Body of pancreas (tissue), 4 donors: ENCODE data around the gene NUDT3.
"Not testable (repeated sequence)": the region's sequence is repeated elsewhere in the genome, so short reads cannot be mapped to it uniquely, and the experiment has no call there.

ENCODE experiments used
- CTCF ChIP-seq, 7 experiments: fragments of 450-650 bp in 4 of 7; fragments of 200-600 bp in 3 of 7; sonication (generic) in 3 of 7; IDR thresholded peaks; one replicate each; pipeline ENCODE4 v1.5.1; 2016 to 2019; ENCODE audit warnings: antibody characterized with exemption in 7 of 7
- POLR2A ChIP-seq, 3 donors: fragments of 450-650 bp; IDR thresholded peaks; one replicate each; pipeline ENCODE4 v1.6.1; 2016; ENCODE audit warnings: antibody characterized with exemption in 3 of 3, mild to moderate bottlenecking in 2 of 3

DNA sequence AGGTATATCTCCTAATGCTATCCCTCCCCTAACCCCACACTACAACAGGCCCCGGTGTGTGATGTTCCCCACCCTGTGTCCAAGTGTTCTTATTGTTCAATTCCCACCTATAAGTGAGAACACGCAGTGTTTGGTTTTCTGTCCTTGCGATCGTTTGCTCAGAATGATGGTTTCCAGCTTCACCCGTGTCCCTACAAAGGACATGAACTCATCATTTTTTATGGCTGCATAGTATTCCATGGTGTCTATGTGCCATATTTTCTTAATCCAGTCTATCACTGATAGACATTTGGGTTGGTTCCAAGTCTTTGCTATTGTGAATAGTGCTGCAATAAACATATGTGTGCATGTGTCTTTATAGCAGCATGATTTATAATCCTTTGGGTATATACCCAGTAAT is 20.6 kb downstream of the NUDT3 start:
- not testable (repeated sequence) for TF ChIP-seq CTCF, POLR2A (IDR thresholded peaks at IDR 0.05)
